GM23338 (cell line): ENCODE results near the gene XPNPEP3.

Source experiments
- CREB1 ChIP-seq: fragments of 250-450 bp; sonication (Bioruptor Pico); IDR thresholded peaks from 2 replicates; pipeline ENCODE4 v1.5.0; 2020; ENCODE audit warnings: low read depth, mild to moderate bottlenecking, moderate library complexity
- EZH2 ChIP-seq: fragments of 200-600 bp; sonication (generic); IDR thresholded peaks from one replicate; pipeline ENCODE4 v1.8.0; 2017; ENCODE audit warnings: antibody characterized with exemption, mild to moderate bottlenecking, low read depth; ENCODE audit not compliant: unreplicated experiment
- EZH2phosphoT487 ChIP-seq: fragments of 200-600 bp; sonication (generic); IDR thresholded peaks from one replicate; pipeline ENCODE4 v1.8.1; 2018; ENCODE audit warnings: antibody characterized with exemption; ENCODE audit not compliant: unreplicated experiment
- POLR2AphosphoS5 ChIP-seq: IDR thresholded peaks from 2 replicates; pipeline ENCODE4 v1.6.1; 2016; ENCODE audit warnings: antibody characterized with exemption, low read depth
- TF ChIP-seq, protein P1 (sequence below): IDR thresholded peaks from one replicate; pipeline ENCODE4 v1.6.1; 2018; ENCODE audit warnings: antibody characterized with exemption; ENCODE audit not compliant: unreplicated experiment
- TF ChIP-seq, protein P2 (sequence below), 2 experiments: fragments of 200-600 bp in 1 of 2; sonication (generic) in 1 of 2; conservative IDR thresholded peaks; 2 replicates each; pipeline versions ENCODE4 v1.5.1 to v1.6.1; 2016 to 2017; ENCODE audit warnings: antibody characterized with exemption in 2 of 2, low read depth in 2 of 2, mild to moderate bottlenecking in 2 of 2, moderate library complexity in 1 of 2

DNA sequence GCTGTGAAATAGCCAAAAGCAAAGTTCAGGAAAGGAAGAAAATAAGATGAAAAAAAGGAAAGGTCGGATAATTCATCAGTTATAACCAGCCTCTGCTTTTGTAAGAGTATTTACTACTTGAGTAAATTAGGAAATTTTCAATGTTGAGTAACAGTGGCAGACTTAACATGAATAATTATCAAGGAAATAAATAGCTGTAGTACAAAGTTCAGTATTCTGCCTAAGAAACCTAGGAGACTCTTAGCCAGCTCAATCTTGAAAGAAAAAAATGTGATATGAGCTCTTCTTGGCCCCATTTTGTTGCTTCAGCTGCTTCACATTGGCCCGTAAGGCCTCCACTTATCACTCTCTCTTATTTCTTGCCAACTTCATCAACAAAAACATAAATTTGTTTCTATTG lies 22.0 kb downstream of the XPNPEP3 start:
- TF ChIP-seq EZH2phosphoT487 (no peak), EZH2 (no peak), POLR2AphosphoS5 (no peak), CREB1 (CRISPR knock-in tag) (no peak)
- TF ChIP-seq, protein P1, sequence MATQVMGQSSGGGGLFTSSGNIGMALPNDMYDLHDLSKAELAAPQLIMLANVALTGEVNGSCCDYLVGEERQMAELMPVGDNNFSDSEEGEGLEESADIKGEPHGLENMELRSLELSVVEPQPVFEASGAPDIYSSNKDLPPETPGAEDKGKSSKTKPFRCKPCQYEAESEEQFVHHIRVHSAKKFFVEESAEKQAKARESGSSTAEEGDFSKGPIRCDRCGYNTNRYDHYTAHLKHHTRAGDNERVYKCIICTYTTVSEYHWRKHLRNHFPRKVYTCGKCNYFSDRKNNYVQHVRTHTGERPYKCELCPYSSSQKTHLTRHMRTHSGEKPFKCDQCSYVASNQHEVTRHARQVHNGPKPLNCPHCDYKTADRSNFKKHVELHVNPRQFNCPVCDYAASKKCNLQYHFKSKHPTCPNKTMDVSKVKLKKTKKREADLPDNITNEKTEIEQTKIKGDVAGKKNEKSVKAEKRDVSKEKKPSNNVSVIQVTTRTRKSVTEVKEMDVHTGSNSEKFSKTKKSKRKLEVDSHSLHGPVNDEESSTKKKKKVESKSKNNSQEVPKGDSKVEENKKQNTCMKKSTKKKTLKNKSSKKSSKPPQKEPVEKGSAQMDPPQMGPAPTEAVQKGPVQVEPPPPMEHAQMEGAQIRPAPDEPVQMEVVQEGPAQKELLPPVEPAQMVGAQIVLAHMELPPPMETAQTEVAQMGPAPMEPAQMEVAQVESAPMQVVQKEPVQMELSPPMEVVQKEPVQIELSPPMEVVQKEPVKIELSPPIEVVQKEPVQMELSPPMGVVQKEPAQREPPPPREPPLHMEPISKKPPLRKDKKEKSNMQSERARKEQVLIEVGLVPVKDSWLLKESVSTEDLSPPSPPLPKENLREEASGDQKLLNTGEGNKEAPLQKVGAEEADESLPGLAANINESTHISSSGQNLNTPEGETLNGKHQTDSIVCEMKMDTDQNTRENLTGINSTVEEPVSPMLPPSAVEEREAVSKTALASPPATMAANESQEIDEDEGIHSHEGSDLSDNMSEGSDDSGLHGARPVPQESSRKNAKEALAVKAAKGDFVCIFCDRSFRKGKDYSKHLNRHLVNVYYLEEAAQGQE, result no peak
- TF ChIP-seq, protein P2, sequence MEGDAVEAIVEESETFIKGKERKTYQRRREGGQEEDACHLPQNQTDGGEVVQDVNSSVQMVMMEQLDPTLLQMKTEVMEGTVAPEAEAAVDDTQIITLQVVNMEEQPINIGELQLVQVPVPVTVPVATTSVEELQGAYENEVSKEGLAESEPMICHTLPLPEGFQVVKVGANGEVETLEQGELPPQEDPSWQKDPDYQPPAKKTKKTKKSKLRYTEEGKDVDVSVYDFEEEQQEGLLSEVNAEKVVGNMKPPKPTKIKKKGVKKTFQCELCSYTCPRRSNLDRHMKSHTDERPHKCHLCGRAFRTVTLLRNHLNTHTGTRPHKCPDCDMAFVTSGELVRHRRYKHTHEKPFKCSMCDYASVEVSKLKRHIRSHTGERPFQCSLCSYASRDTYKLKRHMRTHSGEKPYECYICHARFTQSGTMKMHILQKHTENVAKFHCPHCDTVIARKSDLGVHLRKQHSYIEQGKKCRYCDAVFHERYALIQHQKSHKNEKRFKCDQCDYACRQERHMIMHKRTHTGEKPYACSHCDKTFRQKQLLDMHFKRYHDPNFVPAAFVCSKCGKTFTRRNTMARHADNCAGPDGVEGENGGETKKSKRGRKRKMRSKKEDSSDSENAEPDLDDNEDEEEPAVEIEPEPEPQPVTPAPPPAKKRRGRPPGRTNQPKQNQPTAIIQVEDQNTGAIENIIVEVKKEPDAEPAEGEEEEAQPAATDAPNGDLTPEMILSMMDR (conservative IDR thresholded peaks at IDR 0.05; ENCODE audit: low read depth in 2 of 2), result no peak
